HG03103 (cell line): ENCODE results near the gene NEDD8.
A peak's percentile ranks its signal among the peaks of the same experiment; 100 is the strongest.

ENCODE experiments used
- ATAC-seq: cut with Tn5 transposase; IDR thresholded peaks from one replicate; pipeline ENCODE4 v1.9.1; 2021; ENCODE audit warnings: low read depth; ENCODE audit not compliant: unreplicated experiment

The NEDD8 gene

GRCh38 chr14:24184104-24184970 is 47.8 kb downstream of the NEDD8 start:
- ATAC-seq: no peak

- no peak for ATAC-seq
These were observed 49.1 kb downstream of the NEDD8 start for GRCh38 chr14:24183014-24183481.

DNA sequence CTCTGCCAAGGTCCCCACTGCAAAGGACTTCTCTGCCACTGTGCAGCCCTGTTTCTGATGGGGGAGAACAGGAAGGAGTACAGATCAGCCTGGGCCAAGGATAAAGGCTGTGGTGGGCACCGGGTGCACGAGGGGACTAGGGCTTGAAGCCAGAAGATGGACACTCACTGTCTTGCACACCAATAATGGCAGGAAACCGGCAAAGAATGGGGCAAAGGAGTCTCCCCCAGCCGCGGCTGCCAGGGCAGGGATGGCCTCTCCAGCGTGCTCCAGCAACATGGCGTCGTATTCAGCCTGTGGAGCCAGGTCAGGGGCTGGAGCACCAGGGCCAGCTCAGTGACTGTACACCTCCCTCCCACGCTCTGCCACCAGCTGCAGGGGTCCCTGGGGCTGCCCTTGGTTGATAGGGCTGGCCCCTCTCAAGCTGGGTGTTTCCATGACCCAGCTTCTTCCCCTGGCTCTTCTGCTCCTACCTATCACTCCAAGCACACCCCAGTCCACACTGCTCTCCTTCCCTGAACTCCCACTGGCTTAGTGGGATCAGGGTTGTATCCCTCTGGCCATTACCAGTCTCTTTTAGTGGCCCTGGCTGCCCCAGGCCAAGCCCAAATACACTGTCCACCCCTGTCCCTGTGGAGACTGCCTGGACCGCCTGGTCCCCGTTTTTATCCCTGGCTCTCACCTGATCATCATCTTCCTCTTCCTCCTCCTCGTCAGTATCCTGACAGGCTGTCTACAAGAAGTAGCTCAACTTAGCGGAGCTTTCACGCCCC is 49.9 kb downstream of the NEDD8 start:
- no peak for ATAC-seq

- no peak for ATAC-seq
These were observed 50.6 kb downstream of the NEDD8 start for GRCh38 chr14:24181371-24182077.

DNA sequence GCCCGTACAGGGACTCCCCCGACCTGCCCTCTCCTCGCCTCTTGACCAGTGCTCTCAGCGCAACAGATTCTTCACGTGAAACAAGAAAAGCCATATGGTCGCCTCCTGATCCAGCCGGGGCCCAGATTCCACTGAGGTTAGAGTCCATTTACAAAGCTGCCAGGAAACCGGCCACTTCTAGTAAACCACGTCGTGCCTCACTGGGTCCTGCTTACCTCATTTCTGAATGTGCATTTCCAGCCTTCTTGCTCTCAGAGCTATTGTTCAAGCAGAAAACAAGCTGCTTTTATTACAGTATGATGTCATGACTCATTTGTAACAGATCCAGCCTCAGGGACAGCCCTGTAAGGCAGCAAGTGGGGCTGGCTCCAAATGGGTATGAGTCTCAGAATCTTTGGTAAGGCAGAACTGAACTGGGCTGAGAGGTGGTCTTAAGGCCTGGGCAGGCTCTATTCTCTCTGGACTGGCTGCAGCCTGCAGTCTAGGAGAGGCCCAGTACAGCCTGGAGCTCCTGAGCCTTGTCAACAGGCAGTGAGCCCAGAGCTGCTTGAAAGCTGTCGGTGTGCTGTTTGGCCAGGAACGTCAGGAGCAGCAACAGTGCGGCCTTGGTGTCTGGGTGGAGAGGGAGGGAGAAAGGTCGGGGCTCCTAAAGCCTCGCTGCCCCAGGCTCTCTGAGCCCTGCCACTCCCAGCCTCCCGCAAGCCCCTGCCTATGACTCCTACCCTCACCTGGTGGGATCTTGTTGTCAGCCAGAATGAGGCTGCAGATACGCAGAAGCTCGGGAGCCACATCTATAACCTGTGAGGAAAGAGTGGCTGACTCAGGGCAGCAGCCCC is 52.0 kb downstream of the NEDD8 start:
- ATAC-seq: no peak

- no peak for ATAC-seq
These were observed 52.7 kb downstream of the NEDD8 start for GRCh38 chr14:24179294-24179960.

DNA sequence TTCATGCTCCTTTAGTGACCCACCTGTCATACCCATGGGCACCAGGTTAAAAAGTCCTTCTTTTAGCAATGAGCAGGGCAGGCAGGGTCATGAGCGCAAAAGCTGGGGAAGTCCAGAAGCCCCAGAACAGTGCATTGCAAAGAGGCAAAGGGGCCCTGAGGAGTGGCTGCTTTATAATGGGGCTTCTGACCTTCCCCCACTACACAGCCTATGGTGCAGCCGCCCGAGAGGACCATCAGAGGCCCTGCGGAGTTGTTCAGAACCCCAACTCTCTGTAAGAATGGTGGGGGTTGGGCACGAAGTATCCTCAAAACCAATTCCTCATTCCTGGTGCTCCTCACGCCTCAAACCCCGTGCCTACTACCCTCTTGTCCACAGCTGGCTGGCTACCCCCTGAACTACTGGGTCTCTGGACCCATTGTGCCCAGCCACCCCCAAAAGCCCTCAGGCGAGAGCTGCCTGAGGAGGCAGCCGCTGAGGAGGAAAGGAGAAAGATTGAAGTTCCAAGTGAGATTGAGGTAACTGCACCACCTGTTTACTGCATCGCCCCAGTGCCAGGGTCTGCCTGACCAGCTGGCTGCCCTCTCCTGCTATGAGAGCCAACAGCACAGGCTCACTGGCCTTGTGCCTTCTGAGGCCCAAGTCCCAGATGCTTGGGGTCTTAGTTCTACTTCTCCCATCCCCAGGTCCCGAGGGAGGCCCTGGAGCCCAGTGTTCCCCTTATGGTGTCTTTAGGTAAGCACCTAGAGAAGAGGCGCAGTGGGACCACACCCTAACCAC is 53.6 kb downstream of the NEDD8 start:
- no peak for ATAC-seq

DNA sequence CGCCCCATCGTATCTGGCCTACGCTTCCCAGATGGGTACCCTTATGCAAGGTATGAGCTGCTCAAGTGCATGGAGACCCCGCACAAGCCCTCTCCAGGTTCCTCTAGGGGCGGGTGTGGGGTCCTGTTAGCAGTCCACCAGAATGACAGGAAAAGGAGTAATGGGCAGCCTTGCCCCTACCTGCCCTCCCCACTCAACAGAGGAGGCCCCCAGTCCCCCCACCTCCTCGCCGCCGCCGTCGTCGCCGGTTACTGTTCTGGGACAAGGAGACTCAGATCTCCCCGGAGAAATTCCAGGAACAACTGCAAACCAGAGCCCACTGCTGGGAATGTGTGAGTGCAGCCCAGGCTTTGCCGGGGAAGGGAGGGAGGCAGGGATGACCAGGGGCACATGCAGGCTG is 54.3 kb downstream of the NEDD8 start:
- ATAC-seq: no peak

DNA sequence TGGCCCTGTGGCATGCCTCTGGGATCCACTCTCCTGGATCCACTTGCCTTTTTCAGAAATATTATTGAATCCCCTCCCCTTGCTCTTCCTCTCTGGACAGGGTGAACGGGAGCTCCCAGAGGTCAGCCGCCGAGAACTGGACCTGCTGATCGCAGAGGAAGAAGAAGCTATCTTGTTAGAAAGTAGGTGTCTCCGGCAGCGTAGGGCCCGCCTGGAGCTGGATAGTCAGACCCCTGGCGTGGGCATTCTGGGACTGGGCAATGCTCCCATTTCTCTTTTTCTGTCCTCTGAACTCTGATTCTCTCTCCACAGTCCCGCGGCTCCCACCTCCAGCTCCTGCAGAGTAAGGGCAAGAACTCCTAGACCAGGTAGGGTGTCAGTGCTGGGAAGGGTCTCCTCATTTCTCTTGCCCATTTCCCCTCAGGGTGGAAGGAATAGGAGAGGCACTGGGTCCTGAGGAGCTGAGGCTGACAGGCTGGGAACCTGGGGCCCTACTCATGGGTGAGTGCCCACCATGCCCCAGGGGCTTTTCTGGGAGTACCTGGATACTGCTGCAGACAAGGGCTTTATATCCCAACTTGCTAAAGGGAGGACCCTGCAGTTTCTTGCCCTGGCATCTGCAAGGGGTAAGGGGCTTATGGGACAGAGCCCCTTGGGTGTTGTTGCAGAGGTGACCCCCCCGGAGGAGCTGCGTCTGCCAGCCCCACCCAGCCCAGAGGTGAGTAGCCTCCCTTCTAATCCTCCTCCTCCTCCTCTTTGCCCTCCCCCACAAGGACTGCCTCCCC is 54.9 kb downstream of the NEDD8 start:
- no peak for ATAC-seq

DNA sequence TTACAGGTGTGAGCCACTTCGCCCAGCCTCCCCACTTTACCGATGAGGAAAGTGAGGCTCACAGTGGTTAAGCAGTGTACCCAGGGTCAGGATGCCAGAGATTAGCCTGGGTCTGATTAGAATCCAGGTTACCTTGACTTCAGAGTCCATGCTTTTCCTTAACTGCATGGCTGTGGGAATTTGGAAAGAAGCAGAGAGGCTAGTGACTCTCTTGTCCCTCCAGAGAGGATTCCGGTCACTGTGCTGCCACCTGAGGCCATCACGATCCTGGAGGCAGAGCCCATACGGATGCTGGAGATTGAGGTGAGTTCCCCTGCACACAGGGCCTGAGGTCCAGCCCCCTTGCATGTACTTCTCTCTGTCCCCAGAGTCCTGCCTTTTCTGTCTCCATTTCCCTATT is 55.6 kb downstream of the NEDD8 start:
- no peak for ATAC-seq

- ATAC-seq: no peak
These were observed 59.3 kb downstream of the NEDD8 start for GRCh38 chr14:24172871-24173281.

DNA sequence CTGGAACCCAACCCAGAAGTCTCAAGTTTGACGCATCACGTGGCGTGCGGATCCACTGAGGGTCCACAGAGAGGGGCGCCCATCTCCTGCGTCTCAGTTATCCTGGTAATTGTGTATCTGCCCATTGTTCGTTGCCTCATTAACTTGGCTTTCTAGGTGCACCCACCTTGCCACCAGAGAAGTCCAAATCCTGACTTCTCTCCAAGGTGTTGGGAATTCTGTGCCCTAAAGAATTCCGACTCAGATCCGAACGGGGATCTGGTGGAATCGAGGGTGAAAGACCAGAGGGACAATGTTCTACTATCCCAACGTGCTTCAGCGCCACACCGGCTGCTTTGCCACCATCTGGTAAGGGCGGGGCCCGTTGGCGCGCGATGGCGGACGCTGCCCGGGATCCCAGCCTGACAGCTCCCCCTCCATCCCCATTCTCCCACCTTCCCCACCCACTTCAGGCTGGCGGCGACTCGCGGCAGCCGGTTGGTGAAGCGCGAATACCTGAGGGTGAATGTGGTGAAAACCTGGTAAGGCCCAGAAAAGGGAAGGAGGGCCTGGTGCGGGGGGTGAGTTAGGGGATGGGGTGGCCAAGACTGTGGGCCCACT is 59.8 kb downstream of the NEDD8 start:
- ATAC-seq: no peak

DNA sequence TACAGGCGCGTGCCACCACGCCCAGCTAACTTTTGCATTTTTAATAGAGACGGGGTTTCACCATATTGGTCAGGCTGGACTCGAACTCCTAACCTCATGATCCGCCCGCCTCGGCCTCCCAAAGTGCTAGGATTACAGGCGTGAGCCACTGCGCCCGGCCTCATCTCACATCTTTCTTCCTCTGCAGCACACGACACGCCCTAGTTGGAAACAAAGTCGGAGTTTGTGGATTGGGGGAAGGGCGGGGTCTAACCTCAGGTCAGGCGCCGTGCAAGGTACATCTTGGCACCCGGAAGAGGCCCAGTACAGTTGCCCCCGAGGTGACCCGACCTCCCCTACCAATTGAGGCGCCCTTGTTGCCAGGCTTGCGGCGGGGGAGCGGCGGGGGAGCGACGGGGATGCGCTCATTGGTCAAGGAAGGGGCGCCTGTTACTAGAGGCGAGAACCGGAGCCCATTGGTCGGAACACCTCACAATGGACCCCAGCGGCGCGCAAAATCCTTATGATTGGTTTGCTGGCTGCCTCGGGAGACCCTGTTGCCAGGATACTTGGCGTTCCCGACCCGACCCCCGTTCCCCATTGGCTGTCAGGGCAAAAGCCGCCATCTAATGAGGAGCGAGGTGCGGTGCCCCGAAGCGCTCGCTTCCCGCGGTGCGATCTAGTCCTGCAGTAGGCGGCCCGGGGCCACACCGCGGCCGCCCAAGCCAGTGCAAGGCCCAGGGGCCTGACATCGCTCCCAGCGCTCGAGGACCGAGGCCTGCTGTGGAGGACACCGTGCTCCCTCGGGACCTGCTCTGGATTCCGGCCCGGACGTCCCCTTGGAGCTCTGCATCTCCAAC is 60.5 kb downstream of the NEDD8 start, which contains the start of gene REC8:
Gene REC8, plus strand, starts transcription at position 659 of the 839 bp plus-strand sequence. CDS start 473 bp downstream, outside the sequence.
- peak; percentile 72 for ATAC-seq

DNA sequence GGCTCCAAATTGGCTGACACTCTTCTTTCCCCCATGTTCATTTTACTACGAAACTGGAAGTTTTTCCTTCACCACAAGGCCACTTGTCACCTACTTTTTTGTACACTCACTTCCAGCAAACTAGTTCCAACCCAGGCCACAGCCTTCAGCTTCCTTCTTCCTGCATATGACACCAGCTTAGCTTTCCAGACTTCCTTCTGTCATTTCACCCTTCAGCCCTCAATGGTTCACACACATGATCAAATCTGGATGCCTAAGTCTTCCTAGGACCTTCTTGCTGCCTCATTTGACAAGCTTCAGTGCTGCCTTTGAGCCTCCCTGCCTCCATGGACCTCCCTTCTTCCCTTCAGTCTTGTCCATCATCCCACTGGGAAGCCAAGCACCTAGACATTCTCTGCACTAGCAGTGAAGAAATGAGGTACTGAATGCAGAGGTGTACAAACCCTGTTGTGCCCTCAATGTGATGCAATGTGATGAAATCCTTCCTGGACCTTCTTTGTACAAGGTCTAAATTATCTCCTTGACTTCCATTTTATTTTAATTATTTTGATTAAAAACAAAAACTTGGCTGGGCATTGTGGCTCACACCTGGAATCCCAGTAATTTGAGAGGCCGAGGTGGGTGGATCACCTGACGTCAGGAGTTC is 64.6 kb downstream of the NEDD8 start:
- no peak for ATAC-seq
